ENCODE data around the gene MYEOV.
A peak's percentile ranks its signal among the peaks of the same experiment; 100 is the strongest.

The MYEOV gene

DNA sequence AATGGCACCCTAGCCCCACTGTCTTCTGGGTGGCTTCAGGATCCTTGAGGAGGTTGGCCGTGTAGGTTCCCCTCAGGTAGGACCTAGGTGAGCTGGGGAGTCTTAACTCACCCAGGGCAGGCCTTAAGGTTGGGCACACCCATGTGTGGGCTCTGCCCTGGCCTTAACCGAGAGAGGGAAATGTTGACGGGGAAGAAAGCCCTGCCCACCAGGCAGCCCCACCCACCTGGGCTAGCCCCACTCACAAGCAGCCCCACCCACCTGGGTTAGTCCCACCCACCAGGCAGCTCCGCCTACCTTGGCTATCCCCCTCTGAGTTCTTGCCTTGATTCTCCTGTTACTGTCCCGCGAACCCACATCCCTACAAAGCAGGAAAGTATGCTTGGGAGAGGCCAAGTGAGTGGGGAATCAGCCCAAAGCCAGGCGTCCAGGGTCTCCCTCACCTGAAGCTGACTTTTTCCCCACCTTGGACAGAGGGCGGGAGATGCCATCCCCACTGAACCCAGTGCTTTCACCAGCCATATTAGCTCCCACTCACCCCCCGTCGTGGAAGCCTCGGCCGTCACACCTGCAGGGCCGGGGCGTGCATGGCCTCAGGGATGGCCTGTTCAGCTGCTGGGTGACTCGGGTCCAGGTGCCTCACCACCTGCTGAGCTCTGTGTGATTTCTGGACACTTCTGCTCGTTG, at the start of gene MYEOV:
MYEOV (plus strand) TSS at position 337 of the 687 bp plus-strand sequence. CDS start 1,200 bp downstream, outside the sequence.
- in situ Hi-C loops (cut with HindIII; ENCODE audit: low sequenced_read_pairs), result no loop called here
- peak; percentile 47 for DNase-seq (ENCODE audit: low read depth, low spot score)
- TF ChIP-seq, protein P1, sequence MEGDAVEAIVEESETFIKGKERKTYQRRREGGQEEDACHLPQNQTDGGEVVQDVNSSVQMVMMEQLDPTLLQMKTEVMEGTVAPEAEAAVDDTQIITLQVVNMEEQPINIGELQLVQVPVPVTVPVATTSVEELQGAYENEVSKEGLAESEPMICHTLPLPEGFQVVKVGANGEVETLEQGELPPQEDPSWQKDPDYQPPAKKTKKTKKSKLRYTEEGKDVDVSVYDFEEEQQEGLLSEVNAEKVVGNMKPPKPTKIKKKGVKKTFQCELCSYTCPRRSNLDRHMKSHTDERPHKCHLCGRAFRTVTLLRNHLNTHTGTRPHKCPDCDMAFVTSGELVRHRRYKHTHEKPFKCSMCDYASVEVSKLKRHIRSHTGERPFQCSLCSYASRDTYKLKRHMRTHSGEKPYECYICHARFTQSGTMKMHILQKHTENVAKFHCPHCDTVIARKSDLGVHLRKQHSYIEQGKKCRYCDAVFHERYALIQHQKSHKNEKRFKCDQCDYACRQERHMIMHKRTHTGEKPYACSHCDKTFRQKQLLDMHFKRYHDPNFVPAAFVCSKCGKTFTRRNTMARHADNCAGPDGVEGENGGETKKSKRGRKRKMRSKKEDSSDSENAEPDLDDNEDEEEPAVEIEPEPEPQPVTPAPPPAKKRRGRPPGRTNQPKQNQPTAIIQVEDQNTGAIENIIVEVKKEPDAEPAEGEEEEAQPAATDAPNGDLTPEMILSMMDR (IDR thresholded peaks at IDR 0.05; ENCODE audit: low read depth, low read length), result no peak
- no peak within 1 kb of the TSS for H3K4me3 ChIP-seq (ENCODE audit: low read depth, low read length)

DNA sequence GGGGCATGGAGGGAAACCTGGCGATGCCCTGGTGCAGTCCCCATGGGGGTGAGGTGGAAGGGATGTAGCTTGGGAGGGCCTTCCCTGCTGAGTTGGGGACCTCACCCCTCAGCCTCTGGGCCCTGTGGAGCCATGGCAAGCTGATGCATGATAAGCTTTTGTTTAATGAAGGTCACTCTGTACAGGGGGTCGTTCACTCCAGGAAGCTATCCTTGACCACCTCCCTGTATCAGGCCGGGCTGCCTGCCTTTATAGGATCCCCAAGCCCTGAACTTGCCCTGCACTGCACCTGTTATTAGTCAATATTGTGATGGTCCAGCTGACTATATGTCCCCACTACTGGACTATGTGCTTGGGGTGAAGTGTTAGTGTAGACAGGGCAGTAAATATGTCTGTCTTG, 49.7 kb upstream of the MYEOV start:
- in situ Hi-C loops (cut with HindIII; ENCODE audit: low sequenced_read_pairs), result no loop called here
- DNase-seq (ENCODE audit: low read depth, low spot score), result no peak
- H3K4me3 ChIP-seq (ENCODE audit: low read depth, low read length), result no peak overlapping the region
- TF ChIP-seq, protein P1 (IDR thresholded peaks at IDR 0.05; ENCODE audit: low read depth, low read length), result no peak

DNA sequence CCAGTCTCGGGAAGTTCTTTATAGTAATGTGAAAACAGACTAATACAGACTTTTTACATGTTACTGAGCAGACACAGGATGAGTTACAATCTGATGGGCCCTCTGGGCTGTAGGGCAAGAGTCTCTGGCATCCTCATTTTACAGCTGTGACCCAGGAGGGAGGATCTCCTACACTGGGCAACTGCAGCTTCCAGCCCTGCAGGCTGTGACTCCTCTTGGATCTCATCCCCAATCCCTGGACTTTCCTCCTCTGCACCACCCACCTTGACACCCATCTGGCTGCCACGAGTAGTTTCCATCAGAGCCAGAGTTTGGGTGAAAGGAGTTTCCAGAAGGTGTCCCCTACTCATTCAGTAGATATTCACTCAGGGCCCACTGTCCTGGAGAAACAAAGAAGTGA, 48.9 kb upstream of the MYEOV start:
- TF ChIP-seq, protein P1 (IDR thresholded peaks at IDR 0.05; ENCODE audit: low read depth, low read length), result no peak
- in situ Hi-C loops (cut with HindIII; ENCODE audit: low sequenced_read_pairs), result no loop called here
- no peak overlapping the region for H3K4me3 ChIP-seq (ENCODE audit: low read depth, low read length)
- DNase-seq (ENCODE audit: low read depth, low spot score), result no peak

DNA sequence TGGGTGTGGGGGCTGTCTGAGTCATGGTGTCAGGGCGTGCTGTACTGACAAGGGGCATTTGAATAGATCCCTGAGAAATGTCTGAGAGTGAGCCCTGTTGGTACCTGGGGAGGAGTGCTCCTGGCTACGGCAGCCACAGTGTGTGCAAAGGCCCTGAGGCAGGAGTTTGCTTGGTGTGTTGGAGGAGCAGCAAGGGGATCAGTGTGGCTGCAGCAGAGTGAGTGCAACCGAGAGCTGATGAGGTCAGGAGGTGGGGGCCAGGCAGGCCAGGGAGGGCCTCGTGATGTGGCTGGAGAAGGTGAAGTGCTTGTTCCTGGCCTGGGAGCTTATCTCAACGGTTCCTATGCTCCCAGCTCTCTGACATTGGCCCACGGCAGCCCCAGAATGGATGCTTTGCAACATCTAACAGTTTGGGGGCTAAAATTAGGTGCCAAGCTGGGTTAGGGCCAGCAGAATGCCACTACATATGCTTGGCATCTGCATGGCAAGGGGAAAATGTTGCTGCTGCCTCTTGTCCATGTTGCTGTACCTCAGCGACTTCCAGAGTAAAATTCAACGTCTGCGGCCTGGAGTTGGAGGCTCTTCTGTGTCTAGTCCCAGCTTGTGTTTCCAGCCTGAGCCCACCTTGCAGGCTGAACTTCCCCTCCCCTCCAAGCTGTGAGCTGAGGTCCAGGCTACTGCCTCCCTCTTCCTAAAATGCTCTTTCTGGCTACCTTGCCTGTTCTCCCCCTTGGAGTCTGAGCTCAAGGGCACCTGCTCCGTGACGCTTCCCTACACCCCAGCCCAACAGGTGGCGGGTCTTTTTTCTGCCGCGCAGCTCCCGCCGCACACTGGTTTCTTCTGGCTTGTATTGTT, 48.2 kb upstream of the MYEOV start:
- TF ChIP-seq, protein P1 (IDR thresholded peaks at IDR 0.05; ENCODE audit: low read depth, low read length), result no peak
- in situ Hi-C loops (cut with HindIII; ENCODE audit: low sequenced_read_pairs), result no loop called here
- no peak for DNase-seq (ENCODE audit: low read depth, low spot score)
- no peak overlapping the region for H3K4me3 ChIP-seq (ENCODE audit: low read depth, low read length)

DNA sequence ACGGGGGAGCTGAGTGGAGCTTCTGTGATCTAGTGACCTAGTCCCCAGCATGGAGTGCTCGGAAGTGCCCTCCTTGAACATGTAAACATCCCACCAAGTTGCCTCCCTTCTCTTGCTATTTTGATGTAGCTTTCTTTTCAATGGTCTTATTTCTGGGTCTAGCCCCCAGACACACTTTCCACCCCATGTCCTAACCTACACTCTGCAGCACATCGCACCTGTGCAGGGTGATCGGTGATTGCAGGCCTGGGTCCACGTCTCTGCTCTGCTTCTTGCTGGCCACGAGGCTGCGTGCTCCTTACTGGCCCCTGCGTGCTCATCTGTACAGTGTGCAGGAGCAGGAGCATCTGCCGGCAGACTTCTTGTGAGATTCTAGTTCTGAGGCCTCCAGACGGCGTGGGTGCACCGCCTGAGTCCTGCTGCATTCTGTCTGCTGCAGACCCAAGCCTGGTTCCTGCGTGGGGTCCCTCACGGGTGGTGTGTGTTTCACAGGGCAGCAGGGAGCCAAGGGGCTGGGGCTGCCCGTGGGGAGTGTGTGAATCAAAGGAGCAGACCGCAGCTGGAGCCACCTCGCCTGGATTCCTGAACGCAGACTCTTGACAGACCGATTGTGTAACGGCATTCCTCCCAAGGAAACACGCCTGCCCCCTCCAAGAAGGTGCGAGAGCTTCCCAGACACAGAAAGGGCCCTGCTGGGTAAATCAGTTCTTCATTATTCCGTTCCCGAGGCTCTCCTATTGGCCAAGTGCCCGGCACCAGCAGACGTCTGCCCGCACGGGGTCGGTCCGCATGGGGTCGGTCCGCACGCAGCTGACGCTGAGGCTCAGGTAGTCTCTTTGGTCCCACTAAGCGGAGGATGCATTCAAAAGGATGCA, 44.4 kb upstream of the MYEOV start:
- TF ChIP-seq, protein P1 (IDR thresholded peaks at IDR 0.05; ENCODE audit: low read depth, low read length), result no peak
- DNase-seq (ENCODE audit: low read depth, low spot score), result peak; percentile 40
- H3K4me3 ChIP-seq (ENCODE audit: low read depth, low read length), result no peak overlapping the region
- in situ Hi-C loops (cut with HindIII; ENCODE audit: low sequenced_read_pairs), result no loop called here
